NCI-H526 treated with DMSO at 0.1 percent for 48 hours (cell line): Measurements from ENCODE around the gene UBE2O.
A peak's percentile ranks its signal among the peaks of the same experiment; 100 is the strongest.

Source experiments
- DNase-seq: peaks from one replicate; lab custom pipeline; 2025; lab: John Stamatoyannopoulos, UW

UBE2O gene

DNA sequence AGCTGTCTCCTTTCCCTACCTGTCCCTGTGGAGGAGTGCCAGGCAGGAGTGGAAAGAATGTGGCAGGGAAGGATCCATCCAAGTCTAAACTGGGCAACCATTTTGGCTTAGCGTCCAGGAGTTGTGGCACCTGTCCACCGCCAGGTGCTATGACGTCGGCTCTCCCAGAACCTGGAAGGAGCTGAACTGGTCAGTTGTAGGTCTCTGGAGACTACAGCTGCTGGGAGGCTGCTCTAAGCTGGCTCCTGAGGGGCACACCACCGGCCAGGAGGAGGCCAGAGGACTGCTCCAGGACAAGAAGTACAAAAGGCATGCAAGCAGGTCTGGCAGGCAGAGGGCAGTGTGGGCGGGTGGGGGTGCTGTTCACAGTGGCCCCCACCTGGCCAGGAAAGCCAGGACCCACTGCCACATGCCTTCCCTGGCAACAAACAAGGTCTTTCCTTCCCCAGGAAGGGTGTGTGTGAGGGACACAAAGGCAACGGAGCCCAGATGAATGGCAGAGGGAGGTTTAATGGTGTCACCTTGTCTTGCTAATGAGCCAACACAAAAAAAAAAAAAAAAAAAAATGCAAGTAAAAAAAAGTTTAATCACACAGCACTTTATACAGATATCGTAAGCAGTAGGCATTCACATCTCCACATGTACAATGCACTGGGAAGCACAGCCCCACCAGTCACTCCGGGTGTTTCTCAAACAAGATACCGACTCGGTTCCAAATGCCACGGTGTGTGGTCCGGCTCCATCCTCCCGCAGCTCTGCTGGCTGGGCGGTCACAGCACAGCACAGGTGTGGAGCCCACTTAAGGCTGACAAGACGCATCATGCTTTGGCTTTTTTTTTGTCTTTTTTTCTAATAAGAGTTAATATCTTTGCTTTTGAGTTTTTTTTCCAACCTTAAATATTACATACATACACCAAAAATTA lies 63.7 kb downstream of the UBE2O start:
- no peak for DNase-seq

DNA sequence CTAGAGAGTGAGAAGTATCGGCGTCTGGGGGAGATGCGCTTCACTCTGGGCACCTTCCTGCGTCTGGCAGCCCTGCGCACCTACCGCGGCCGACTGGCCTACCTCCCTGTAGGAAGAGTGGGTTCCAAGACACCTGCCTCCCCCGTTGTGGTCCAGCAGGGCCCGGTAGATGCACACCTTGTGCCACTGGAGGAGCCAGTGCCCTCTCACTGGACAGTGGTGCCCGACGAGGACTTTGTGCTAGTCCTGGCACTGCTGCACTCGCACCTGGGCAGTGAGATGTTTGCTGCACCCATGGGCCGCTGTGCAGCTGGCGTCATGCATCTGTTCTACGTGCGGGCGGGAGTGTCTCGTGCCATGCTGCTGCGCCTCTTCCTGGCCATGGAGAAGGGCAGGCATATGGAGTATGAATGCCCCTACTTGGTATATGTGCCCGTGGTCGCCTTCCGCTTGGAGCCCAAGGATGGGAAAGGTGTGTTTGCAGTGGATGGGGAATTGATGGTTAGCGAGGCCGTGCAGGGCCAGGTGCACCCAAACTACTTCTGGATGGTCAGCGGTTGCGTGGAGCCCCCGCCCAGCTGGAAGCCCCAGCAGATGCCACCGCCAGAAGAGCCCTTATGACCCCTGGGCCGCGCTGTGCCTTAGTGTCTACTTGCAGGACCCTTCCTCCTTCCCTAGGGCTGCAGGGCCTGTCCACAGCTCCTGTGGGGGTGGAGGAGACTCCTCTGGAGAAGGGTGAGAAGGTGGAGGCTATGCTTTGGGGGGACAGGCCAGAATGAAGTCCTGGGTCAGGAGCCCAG lies 65.8 kb downstream of the UBE2O start:
- no peak for DNase-seq

DNA sequence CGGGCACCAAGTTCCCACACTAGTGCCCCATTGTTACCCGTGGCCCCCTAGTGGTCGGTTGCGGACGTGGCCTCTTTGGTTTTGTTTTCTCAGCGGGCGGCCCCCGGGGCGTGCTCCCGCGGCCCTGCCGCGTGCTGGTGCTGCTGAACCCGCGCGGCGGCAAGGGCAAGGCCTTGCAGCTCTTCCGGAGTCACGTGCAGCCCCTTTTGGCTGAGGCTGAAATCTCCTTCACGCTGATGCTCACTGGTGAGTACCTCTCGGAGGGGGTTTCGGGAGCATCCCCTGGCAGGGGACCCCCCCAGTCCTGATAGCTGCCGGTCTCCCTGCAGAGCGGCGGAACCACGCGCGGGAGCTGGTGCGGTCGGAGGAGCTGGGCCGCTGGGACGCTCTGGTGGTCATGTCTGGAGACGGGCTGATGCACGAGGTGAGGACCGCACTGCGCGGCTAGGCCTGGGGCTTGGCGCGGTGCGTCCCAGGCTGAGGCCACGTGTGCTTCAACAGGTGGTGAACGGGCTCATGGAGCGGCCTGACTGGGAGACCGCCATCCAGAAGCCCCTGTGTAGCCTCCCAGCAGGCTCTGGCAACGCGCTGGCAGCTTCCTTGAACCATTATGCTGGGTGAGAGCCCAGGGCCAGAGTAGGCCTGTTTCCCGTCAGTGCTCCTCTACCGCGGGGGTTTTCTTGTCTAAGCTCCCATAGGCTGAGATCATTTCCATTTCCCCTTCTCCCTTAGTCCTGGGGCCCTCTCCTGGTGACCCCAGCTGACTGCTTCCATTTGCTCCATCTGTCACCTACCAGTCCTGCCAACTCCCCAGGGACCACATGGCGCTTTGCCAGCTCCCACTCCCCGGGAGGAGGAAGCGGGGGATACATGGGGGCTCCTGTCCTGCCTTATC lies 66.8 kb downstream of the UBE2O start:
- DNase-seq: peak; percentile 35

DNA sequence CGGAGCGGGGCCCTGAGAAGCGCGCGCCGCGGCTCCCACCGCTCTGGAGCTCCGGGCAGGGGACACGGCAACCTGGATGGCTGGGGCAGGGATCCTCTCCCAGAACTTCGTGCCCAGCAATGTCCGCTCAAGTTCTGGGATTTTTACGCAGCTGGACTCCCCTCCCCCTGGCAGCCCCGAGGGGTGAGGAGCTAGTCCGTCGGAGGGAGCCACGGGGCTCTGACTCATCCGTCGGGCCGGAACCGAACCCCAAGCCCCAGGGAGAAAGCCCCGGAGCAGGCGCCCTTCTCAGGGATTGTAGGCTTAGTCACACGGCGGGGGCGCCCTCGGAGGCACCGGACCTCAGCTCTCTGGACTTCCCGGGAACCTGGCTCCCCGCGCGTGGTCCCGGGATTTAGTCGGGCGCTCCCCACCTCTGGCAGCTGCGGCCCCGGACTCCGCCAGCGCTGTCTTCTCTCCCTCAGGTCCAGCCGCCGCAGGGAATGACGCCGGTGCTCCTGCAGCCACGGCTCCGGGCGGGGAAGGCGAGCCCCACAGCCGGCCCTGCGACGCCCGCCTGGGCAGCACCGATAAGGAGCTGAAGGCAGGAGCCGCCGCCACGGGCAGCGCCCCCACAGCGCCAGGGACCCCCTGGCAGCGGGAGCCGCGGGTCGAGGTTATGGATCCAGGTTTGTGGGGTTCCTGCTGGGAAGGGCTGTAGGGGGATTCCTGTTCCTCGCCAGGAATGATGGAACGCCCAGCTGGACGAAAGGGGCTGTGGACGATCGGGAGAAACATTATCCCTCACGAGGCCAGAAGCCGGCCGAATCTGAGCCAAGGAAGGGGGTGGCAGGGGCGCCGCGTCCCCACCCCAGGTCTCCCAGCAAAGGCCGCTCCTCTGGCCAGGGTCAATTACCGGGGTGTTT lies 67.7 kb downstream of the UBE2O start:
- DNase-seq: peak; percentile 13

DNA sequence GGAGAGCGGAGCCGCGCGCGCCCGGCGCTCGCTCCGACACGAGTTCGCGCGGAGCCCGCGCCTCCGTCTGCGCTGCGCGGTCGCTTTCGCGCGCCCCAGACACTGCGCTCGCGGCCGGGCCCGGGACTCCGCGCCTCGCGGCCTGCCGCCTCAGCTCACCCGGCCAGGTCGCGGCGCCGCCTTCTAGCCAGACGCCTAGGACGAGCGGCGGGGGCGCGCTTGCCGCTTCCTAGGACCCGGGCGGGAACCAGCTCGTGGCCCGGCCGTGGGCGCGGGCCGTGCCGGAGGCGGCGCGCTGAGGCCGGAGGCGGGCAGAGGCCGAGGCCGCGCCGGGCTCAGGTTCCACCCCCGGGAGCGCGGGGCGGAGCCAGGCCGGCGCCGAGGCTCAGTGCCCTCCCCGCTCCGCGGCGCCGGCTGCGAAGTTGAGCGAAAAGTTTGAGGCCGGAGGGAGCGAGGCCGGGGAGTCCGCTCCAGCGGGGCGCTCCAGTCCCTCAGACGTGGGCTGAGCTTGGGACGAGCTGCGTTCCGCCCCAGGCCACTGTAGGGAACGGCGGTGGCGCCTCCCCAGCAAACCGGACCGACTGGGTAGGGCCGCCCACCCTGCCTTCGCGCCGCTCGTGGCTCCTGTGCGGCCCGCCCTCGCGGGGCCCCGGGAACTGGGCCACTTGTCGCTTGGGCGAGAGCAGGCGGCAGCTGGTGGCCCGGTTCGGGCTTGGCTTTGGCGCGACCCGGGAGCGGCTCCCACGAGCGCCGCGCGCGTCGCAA lies 68.5 kb downstream of the UBE2O start, which contains the start of gene SPHK1:
Gene SPHK1, plus strand, starts transcription at position 388 of the 765 bp plus-strand sequence. CDS start 1,036 bp downstream, outside the sequence.
- peak; percentile 25 for DNase-seq

DNA sequence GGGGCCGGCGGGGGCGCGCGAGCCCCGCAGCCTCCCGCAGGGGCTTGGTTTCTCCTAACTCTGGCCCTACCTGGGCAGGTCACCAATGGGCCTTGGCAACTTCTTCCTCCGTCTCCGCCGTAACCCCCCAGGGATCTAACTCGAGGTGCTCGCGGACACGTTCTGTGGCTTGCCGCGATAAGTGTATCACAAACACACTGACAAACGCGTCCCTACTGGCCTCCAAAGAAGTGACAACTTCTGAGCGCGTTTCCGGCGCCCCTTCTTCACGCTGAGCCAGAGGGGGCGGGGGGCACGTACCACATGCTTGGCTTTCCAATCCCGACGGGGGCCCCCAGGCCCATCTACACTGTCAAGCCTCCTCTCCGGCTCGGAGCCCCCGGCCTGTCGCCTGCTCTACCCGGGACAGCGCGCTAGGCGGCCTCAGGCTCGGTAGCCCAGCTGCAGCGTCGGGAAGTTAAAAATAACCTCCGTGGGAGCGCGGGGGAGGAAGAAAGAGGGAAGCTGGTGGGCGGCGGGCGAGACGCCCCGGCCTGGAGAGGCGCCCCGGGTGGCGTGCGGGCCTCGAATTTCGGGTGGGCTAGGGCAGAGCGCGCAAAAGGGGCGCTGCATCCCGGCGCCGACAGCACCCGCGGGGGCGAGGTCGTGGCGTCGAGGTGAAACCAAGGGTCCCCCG lies 69.3 kb downstream of the UBE2O start:
- DNase-seq: no peak

DNA sequence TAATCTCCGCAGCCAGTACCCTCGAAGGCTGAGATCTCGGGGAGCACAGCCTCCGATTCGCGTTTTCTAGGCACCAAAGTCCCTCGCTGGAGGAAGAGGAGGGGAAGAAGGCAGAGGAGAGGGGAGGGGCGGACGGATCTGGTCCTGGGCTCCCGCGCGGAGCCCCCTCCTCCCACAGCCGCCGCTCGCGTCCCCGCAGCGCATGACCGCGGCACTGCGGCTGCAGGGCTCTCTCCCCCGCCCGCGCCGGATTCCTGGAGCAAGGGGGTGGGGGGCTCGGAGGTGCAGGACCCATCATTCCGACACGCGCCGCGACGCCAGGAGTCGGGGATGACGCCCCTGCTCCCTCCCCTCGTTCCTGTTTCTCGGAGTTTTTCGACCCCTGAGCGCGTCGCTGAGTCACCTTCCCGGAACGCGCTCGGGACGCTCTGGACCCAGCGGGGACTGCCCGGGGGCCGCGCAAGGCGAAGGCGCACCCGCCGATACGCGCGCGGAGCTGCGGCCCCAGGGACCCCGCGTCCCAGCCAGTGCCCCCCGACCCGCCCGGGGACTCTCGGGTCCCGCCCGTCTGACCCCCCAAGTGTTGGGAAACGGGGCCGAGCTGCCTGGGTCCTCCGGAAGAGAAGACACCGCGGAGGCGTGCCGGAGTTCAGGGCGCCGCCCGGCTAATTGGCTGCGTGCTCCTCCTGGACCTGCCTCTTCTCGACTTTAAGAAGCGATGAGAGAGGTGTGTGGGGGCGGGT lies 70.0 kb downstream of the UBE2O start:
- DNase-seq: no peak

DNA sequence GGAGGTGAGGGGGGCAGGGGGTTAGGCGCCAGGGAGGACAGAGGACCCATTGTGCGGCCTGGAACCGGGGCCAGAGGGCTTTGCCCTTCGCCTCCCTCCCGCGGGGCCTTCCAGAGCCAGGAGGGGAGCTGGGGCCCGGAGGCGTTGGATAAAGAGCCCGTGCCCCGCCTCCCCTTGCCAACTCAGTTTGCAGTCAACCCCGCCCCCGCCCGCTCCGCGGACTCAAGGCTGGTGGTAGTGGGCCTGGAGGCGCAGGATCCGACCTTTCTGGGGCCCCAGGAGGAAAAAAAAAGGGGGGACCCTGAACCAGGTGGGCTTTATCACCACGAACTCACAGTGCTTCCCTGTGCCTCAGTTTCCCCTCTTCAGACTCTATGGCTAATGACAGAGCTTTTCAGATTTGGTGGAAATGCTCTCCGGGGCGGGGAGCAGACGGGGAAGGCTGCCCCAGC lies 70.6 kb downstream of the UBE2O start:
- DNase-seq: no peak

DNA sequence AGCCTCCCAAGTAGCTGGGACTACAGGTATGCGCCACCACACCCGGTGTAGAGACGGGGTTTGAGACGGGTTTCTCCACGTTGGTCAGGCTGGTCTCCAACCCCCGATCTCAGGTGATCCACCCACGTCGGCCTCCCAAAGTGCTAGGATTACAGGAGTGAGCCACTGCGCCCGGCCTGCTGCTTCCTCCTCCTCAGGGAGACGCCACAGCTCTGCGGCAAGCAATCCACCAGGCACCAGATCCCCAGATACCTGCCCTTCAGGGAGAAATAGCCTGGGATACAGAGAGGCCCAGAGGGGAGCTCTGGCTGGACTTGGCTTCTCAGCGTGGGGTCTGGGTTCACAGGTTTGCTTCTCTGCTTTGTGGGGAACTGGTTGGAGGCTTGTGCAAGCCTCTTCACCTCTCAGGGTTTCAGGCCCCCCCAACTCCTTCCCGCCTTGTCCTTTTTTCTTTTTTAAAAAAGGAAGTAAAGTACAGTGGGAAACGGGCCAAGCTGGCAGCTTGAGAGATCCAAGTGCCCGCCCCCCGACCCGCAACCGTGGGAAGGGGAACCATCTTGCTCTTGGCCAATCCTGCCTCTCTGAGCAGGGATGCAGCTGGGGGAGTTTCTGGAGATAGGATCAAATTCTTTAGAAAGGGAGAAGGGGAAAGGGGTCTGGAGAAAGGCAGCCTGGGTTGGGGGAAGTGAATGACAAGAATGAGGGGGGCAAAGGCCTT lies 71.2 kb downstream of the UBE2O start:
- no peak for DNase-seq

DNA sequence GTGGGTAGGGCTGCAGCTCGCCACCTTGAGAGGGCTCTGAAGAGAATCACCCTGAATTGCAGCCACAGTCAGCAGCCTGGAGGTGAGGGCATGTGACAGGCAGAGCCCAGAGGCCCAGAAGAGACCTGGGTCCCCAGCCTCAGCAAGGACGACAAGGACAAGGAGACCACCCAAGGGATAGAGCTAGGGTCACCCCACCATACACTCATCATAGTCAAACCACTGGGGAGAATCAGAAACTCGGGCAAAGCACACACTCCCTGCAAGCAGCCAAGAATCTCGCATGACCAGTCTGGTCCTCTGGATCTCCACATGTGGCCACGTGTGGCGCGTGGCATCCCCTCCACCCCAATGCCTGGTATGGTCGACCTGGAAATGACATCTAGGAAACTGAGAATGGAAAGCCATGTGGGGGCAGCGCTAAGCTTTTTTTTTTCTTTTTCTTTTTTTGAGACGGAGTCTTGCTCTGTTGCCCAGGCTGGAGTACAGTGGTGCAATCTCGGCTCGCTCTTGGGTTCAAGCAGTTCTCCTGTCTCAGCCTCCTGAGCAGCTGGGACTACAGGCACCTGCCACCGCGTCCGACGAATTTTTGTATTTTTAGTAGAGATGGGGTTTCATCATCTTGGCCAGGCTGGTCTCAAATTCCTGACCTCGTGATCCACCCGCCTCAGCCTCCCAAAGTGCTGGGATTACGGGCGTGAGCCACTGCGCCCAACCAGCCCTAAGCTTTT lies 73.1 kb downstream of the UBE2O start:
- no peak for DNase-seq

DNA sequence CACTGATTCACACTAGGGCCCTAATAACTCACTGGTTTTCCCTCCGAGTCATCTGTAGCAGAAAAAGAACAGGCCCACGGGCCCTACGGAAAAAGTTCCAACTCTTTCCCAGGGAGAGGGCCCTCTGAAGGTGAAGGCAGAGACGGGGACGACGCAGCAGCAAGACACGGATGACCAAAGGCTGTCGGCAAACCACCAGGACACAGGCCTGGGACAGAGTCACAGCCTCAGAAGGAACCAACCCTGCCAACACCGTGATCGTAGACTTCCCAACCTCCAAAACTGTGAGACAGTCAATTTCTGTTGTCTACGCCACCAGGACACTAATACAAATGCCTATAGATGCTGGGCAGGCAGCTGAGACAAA lies 73.7 kb downstream of the UBE2O start:
- no peak for DNase-seq

DNA sequence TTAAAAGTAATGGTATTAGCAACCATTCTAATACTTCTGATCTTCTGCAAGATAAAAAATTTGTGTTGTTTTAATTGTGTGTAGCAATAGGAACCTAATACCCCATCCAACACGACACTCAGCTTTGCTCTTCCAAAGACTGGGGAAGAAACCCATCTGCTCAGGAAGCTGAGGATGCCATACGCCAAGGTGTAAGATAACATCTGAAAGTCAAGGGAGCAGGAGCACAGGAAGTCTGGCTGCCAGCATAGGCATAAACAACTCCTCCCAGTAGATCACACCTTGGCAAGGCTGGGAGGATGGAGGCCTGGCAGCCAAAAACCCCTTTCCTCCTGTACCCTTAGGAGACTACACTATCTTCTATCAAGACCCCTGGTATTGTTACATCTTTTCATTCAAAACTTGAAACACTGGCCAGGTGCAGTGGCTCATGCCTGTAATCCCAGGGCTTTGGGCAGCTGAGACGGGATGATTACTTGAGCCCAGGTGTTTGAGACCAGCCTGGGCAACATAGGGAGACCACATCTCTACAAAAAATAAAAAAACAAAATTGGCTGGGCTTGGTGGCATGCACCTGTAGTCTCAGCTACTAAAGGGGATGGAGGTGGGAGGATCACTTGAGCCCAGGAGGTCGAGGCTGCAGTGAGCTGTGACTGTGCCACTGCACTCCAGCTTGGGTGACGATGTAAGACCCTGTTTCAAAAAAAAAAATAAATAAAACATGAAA lies 74.2 kb downstream of the UBE2O start:
- DNase-seq: no peak

DNA sequence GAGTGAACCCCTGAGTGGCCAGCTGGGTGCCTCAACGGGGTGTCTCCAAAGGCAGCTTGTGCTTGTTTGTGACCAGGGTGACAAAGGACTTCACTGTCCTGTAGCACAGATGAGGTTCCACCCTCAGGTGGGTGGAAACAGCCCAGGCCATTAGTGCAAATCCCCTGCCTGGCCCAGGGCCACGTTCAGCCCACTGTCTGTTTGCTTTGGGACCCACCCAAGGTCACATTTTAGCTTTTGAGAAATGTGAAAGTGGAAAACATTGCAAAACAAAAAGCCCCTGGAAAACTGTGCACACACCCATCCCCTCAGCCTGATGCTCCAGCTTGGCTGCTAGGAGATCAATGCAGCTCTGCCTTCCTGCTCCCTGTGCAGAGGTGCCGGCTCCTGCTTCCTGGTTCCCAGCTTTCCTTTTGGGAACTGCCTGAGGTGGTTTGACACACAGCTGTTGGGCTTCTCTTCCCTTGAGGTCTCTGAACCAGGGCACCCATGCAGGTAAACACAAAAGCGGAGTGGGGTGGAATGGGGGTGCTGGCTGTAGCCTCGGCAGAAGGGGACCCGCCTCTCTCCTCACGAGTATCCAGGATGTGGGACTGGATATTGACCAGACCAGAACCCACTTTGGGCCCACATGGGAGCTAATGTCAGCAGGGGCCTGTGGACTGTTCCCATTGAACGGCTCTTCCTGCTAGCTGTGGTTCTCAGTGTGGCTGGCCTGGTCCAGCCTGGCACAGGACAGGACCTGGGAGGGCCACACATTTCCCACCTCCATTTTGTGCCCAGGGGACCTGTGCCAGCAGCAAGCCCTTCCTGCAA lies 76.4 kb downstream of the UBE2O start:
- DNase-seq: no peak

DNA sequence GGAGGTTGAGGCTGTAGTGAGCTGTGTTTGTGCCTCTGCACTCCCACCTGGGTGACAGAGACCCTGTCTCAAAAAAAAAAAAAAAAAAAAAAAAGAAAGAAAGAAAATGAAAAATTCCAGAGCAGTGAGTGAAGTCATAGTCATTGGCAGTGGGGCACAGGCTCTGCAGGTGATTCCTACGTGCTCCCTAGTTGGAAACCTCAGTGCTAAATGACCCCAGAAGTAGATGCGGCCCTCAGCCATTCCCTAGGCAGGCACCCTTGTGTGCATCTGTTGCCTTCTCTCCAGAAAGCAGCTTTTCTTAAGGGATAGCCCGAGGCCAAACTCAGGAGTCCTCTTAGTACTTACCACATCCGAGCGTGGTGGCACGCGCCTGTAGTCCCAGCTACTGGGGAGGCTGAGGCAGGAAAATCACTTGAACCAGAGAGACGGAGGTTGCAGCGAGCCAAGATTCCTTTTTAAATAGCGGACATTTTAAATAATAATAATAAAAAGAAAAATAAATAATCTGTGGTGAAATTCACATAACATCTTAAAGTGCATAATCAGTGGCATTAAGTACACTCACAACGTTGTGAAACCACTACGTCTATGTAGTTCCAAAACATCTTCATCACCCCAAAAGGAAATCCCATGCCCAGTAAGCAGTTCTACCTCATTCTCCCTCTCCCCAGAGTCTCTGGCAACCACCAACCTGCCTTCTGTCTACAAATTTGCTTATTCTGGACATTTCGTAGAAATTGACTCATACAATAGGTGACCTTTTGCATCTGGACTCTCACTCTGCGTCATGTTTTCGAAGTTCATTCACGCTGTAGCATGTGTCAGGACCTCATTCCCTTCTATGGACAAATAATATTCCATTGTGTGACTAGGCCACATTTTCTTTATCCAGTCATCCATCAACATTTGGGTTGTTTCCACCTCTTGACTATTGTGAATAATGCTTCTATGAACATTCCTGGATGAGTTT lies 81.0 kb downstream of the UBE2O start:
- no peak for DNase-seq
